Measurements from ENCODE around the gene LRRTM2. TPM values are rescaled to one million over a fixed set of nuclear protein-coding genes. Genes with fewer than 3 reads are reported as not detected.
A peak's percentile ranks its signal among the peaks of the same experiment; 100 is the strongest.
"Not testable (repeated sequence)": the region's sequence is repeated elsewhere in the genome, so short reads cannot be mapped to it uniquely, and the experiment has no call there.

The LRRTM2 gene
- 1.4 and 1.5 TPM in 2 replicates for total RNA-seq

DNA sequence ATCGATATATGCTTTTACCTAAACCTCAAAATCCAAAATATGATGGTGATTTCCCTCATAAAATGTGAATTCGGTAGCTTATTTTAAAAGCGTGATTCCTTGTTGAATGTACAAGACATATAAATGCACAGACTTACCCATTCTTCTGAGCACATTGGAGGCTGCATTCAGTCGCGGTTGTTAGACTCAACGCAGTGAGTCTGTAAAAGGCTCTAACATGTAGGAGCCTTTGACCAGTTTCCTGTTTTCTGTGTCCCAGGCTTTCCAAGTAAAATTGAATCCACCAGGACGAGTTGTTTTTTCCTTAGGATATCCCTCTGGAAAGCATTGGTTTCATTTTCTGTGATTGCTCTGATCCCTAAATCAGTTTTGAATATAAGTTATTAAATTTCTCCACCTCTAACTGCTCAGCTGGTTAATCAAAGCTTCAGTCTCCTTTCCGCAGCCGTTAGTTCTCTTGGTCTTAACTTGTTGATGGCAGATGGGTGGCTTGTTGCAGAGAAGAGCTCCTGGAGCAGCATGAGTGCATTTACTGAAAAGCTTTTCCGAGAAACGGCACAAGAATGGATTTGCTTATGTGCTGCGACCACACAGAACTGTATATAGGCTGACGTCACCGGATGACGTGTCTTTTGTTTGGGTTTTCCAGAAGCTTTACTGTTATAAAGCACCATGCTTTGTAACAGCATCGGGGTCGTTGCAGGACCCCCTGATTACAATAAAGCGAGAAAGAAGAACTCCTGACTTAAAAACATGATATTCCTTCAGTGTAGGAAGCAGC, at the start of gene LRRTM2:
Gene LRRTM2 (minus strand): TSS at position 565 of the 781 bp plus-strand sequence. CDS start 424 bp downstream, at position 141.
- DNase-seq (ENCODE audit: low read depth in 2 of 2) = peak; percentile 68 to 92

GRCh38 chr5:138922494-138922893, 47.4 kb upstream of the LRRTM2 start:
- DNase-seq (ENCODE audit: low read depth in 2 of 2) = no peak

DNA sequence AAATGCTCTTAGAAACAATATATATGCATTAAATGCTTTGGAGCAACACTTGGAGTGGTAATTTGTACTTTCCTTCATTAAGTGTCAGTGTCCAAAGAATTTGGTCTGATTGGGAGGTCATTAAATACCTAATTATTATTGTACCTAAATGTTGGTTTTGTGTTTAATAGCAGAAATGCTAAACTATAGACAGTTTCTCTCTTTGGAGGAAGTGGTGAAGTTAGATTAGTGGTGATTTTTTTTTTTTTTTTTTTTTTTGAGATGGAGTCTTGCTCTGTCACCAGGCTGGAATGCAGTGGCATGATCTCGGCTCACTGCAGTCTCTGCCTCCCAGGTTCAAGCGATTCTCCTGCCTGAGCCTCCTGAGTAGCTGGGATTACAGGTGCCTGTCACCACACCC, 46.2 kb upstream of the LRRTM2 start:
- not testable (repeated sequence) for DNase-seq (ENCODE audit: low read depth in 2 of 2)

GRCh38 chr5:138920181-138920580, 45.0 kb upstream of the LRRTM2 start:
- no peak for DNase-seq (ENCODE audit: low read depth in 2 of 2)

- DNase-seq (ENCODE audit: low read depth in 2 of 2) = no peak
Measured at GRCh38 chr5:138918686-138919085, 43.6 kb upstream of the LRRTM2 start.

DNA sequence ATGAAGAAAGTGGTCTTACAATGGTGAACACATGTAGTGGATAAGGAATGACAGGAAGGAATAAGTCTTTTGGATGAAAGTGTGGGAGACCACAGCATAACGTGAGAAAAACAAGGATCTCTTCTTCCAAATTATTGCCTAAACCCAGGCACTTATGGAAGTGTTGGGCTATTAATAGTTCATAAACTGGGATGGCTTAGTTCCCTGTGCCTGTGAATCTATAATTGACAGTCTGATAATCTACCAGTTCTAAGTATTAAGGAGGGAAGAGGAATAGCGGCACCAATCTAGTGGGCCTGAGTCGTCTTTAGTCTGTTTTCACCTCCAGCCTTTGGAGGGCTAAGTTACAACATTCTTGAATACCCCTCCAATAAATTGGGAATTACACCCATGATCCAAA, 39.2 kb upstream of the LRRTM2 start:
- no peak for DNase-seq (ENCODE audit: low read depth in 2 of 2)

DNA sequence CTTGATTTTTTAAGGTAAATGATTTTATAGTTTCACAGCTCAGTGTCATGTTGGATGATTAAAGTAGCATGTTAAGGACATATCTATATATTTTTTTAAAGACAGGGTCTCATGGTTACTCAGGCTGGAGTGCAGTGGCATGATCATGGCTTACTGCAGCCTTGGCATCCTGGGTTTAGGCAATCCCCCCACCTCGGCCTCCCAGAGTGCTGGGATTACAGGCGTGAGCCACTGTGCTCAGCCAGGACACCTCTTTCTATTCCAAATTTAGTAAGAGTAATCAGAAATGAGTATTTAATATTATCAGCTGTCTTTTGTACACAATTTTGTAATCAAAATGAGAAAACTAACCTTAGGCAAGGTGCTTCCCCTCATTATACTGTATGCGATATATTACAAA, 38.6 kb upstream of the LRRTM2 start:
- DNase-seq (ENCODE audit: low read depth in 2 of 2) = no peak

GRCh38 chr5:138912093-138912492, 37.0 kb upstream of the LRRTM2 start:
- no peak for DNase-seq (ENCODE audit: low read depth in 2 of 2)

DNA sequence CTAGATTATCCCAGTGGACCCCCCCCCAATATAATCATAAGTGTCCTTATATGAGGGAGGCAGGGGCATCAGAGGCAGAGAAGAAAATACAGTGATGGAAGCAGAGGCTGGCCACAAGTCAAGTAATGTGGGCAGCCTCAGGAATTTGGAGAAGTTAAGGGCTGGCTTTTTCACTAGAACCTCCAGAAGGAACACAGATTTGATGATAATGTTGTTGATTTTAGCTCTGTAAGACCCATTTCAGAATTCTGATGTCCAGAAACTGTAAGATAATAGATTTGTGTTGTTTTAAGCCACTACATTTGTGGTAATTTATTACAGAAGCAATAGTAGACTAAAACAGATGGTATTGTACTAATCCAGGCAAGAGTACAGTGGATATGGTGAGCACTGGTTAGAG, 36.3 kb upstream of the LRRTM2 start:
- no peak for DNase-seq (ENCODE audit: low read depth in 2 of 2)

- DNase-seq (ENCODE audit: low read depth in 2 of 2) = no peak
Measured at GRCh38 chr5:138910546-138911185, 35.5 kb upstream of the LRRTM2 start.

GRCh38 chr5:138909734-138910133, 34.6 kb upstream of the LRRTM2 start:
- no peak for DNase-seq (ENCODE audit: low read depth in 2 of 2)

GRCh38 chr5:138905541-138905940, 30.4 kb upstream of the LRRTM2 start:
- peak in 1 of 2 donors; percentile 16 for DNase-seq (ENCODE audit: low read depth in 2 of 2)

- peak; percentile 84 to 87 for DNase-seq (ENCODE audit: low read depth in 2 of 2)
Measured at GRCh38 chr5:138903130-138903775, 28.1 kb upstream of the LRRTM2 start.

GRCh38 chr5:138901716-138902115, 26.6 kb upstream of the LRRTM2 start:
- no peak for DNase-seq (ENCODE audit: low read depth in 2 of 2)

DNA sequence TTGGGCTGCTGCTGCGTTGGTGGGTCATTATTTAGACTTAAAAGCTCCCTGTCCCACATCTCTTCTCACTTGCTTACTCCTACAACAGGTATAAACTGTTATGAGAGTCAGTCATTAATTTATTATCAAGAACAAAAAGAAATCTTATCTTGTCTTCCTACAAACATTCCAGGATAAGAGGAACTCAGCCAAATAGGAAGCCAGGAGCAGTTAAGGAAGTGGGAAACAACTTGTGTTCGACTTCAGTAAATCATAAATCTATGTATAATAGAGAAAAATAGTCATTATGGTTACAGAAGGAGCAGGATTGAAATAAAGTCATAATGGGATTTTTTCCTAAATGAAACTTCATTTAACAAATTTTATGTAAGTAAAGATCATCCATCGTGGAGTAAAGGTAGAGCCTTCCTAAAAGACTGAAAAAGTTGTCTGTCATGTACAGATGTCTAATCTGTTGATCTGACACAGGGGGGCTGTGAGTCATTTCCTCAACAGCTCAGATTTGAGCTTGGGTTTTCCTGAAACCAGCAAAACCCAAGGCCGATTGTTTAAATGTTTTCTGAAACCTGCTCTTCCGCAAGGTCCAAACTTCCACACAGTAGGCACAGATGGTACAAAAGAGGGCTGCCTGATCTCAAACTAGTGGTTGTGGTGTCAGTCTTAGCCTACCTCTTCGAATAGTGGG, 25.3 kb upstream of the LRRTM2 start:
- peak; percentile 66 to 90 for DNase-seq (ENCODE audit: low read depth in 2 of 2)

DNA sequence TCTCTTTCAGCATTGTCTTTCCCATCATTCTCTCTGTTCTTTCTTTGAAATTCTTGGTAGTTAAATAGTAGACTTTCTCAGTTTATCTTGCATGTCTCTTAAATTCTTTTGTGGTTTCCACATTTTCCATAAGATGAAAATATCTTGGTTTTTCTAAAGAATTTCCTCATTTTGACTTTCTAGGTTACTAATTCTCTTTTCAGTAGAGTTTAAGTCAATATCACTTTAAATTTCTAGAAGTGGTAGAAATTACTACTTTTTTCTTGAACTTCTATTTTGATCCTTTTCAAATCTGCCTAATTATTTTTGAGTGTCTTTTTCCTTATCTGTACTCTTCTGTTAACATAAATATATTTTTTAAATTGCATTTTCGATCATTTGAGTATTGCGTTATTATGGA, 23.6 kb upstream of the LRRTM2 start:
- DNase-seq (ENCODE audit: low read depth in 2 of 2) = no peak

GRCh38 chr5:138898299-138898698, 23.2 kb upstream of the LRRTM2 start:
- no peak for DNase-seq (ENCODE audit: low read depth in 2 of 2)

DNA sequence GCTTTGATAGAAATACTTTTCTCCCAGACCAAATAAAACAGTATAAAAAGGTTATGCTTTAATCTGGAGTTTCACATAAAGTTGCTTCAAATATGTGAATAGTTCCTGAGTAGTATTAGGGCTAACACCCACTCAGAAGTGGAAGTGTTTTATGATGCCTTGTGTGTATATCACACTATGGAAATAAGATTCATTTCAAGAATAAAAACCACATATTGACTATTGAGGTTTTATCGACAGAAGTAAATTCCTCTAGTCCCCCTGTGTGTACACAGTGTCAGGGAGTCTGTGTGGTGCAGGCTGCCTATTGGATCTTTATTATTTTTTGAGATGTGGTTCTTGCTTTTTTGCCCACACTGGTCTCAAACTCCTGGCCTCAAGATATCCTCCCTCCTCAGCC, 20.8 kb upstream of the LRRTM2 start:
- DNase-seq (ENCODE audit: low read depth in 2 of 2) = no peak

DNA sequence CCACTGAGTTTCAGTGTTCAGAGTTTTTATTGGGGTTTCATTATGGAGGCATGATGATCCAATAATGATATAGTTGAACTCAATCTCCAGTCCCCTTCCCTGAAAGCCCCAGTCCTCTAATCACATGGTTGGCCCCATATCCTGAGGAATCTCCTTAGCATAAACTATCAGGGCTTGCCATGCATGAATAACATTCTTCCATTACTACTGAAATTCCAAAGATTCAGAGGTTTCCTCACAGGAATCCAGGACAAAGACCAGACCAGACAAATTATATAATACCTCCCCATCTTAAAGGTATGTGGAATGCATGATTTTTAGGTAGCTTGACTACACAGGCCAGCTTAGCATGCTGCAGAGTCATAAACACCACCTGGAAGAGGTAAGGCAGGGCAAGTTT, 15.5 kb upstream of the LRRTM2 start:
- DNase-seq (ENCODE audit: low read depth in 2 of 2) = no peak

GRCh38 chr5:138889994-138890393, 14.9 kb upstream of the LRRTM2 start:
- no peak for DNase-seq (ENCODE audit: low read depth in 2 of 2)

- DNase-seq (ENCODE audit: low read depth in 2 of 2) = no peak
Measured at GRCh38 chr5:138884554-138884953, 9.4 kb upstream of the LRRTM2 start.

GRCh38 chr5:138884094-138884493, 9.0 kb upstream of the LRRTM2 start:
- no peak for DNase-seq (ENCODE audit: low read depth in 2 of 2)
